GM23338 (cell line): ENCODE data around the gene L3MBTL2. TPM values are rescaled to one million over a fixed set of nuclear protein-coding genes. Genes with fewer than 3 reads are reported as not detected.
A peak's percentile ranks its signal among the peaks of the same experiment; 100 is the strongest.

Source experiments
- ATAC-seq: fragments of 200-7000 bp; cut with Tn5 transposase; 3 replicates; pipeline ENCODE4 v1.9.1; 2020
- DNase-seq: peaks from one replicate; pipeline ENCODE4 v3.0.0-alpha.2; 2015; ENCODE audit warnings: low spot score
- H2AFZ ChIP-seq: fragments of 200-600 bp; sonication (generic); 2 replicates; pipeline ENCODE4 v1.8.0; 2016; ENCODE audit warnings: antibody characterized with exemption, mild to moderate bottlenecking, moderate library complexity
- H3F3A ChIP-seq: fragments of 200-600 bp; sonication (generic); replicated peaks from 2 replicates; pipeline ENCODE4 v1.8.0; 2017; ENCODE audit warnings: antibody characterized with exemption, mixed run types, low read depth
- H3K27ac ChIP-seq: fragments of 200-600 bp; sonication (generic); 2 replicates; pipeline ENCODE4 v1.6.1; 2016; ENCODE audit warnings: low read depth
- H3K27me3 ChIP-seq: fragments of 200-600 bp; sonication (generic); 2 replicates; pipeline ENCODE4 v1.8.0; 2016; ENCODE audit warnings: mild to moderate bottlenecking, mixed run types, moderate library complexity; ENCODE audit not compliant: insufficient read depth
- H3K36me3 ChIP-seq: fragments of 200-600 bp; sonication (generic); 2 replicates; pipeline ENCODE4 v1.8.0; 2016; ENCODE audit warnings: mild to moderate bottlenecking; ENCODE audit not compliant: insufficient read depth
- H3K4me1 ChIP-seq: fragments of 200-600 bp; sonication (generic); 2 replicates; pipeline ENCODE4 v1.8.0; 2016; ENCODE audit warnings: mild to moderate bottlenecking, moderate library complexity; ENCODE audit not compliant: insufficient read depth
- H3K4me2 ChIP-seq: fragments of 200-600 bp; sonication (generic); 2 replicates; pipeline ENCODE4 v1.7.1; 2017; ENCODE audit warnings: mixed run types
- H3K4me3 ChIP-seq: fragments of 200-600 bp; sonication (generic); 2 replicates; pipeline ENCODE4 v1.6.1; 2016; ENCODE audit warnings: mixed run types
- H3K79me2 ChIP-seq: fragments of 200-600 bp; sonication (generic); replicated peaks from 2 replicates; pipeline ENCODE4 v1.8.0; 2017; ENCODE audit warnings: mild to moderate bottlenecking; ENCODE audit not compliant: insufficient read depth
- H3K9me2 ChIP-seq: fragments of 200-600 bp; sonication (generic); 2 replicates; pipeline ENCODE4 v1.8.0; 2017; ENCODE audit not compliant: insufficient read depth
- H4K20me1 ChIP-seq: fragments of 200-600 bp; sonication (generic); replicated peaks from 2 replicates; pipeline ENCODE4 v1.8.0; 2017; ENCODE audit warnings: mild to moderate bottlenecking; ENCODE audit not compliant: insufficient read depth
- H3K27ac Mint-ChIP-seq: 2 replicates; pipeline ENCODE4 v1.8.0; 2020; ENCODE audit warnings: inconsistent platforms, mild to moderate bottlenecking, moderate library complexity, mixed read lengths
- H3K27me3 Mint-ChIP-seq: 3 replicates; pipeline ENCODE4 v1.8.0; 2022; ENCODE audit warnings: low read depth, mild to moderate bottlenecking, moderate library complexity, mixed read lengths, inconsistent platforms; ENCODE audit not compliant: insufficient read depth, poor library complexity
- H3K36me3 Mint-ChIP-seq: 3 replicates; pipeline ENCODE4 v1.8.0; 2021; ENCODE audit warnings: low read depth, mild to moderate bottlenecking, inconsistent platforms, moderate library complexity, mixed read lengths
- H3K4me1 Mint-ChIP-seq: 3 replicates; pipeline ENCODE4 v1.8.0; 2020; ENCODE audit warnings: mild to moderate bottlenecking, inconsistent platforms, mixed read lengths
- H3K4me3 Mint-ChIP-seq: 3 replicates; pipeline ENCODE4 v1.8.0; 2021; ENCODE audit warnings: moderate library complexity, mild to moderate bottlenecking, inconsistent platforms, mixed read lengths
- H3K9me3 Mint-ChIP-seq: 3 replicates; pipeline ENCODE4 v1.8.0; 2020; ENCODE audit warnings: moderate library complexity, mild to moderate bottlenecking, inconsistent platforms, mixed read lengths
- CTCF ChIP-seq, 2 experiments: fragments of 200-600 bp in 1 of 2; sonication (generic) in 1 of 2; conservative IDR thresholded peaks; 2 replicates each; pipeline versions ENCODE4 v1.5.1 to v1.6.1; 2016 to 2017; ENCODE audit warnings: antibody characterized with exemption in 2 of 2, low read depth in 2 of 2, mild to moderate bottlenecking in 2 of 2, moderate library complexity in 1 of 2
- ETS1 ChIP-seq: IDR thresholded peaks from 2 replicates; pipeline ENCODE4 v1.6.1; 2016; ENCODE audit warnings: antibody characterized with exemption
- EZH2 ChIP-seq: fragments of 200-600 bp; sonication (generic); IDR thresholded peaks from one replicate; pipeline ENCODE4 v1.8.0; 2017; ENCODE audit warnings: antibody characterized with exemption, mild to moderate bottlenecking, low read depth; ENCODE audit not compliant: unreplicated experiment
- JUNB ChIP-seq: IDR thresholded peaks from one replicate; pipeline ENCODE4 v1.6.1; 2016; ENCODE audit warnings: antibody characterized with exemption; ENCODE audit not compliant: unreplicated experiment
- STAT1 ChIP-seq: IDR thresholded peaks from one replicate; pipeline ENCODE4 v1.6.1; 2016; ENCODE audit warnings: antibody characterized with exemption; ENCODE audit not compliant: unreplicated experiment
- ZNF462 ChIP-seq: fragments of 250-450 bp; sonication (Bioruptor Pico); IDR thresholded peaks from 2 replicates; pipeline ENCODE4 v1.5.0; 2020; ENCODE audit warnings: mild to moderate bottlenecking, moderate library complexity
- polyA plus RNA-seq: library from polyadenylated mRNA; unstranded; fragments of >200 nt; fragmentation: Nextera tagmentation; extraction: Ambion mirVana; gene quantifications from 2 replicates; pipeline ENCODE4 v1.2.1, GENCODE V29; 2016
- total RNA-seq: library from RNA; depleted of rRNA; stranded (reverse); fragments of >200 nt; shearing (Covaris generic); gene quantifications from 2 replicates; pipeline ENCODE4 v1.2.3, GENCODE V29; 2014

Gene L3MBTL2
- total and polyA plus RNA-seq, 2 experiments from 2014 or later, result 13.9 to 27.1 TPM

- TF ChIP-seq ZNF462 (CRISPR knock-in tag) (no peak), EZH2 (no peak), JUNB (no peak)
Measured at GRCh38 chr22:41239443-41240128, 34.5 kb downstream of the L3MBTL2 start (continued).

- Mint-ChIP-seq H3K27ac (no peak within 1 kb of the TSS), H3K27me3 (peaks cover 20% of the 10 kb centered on the region), H3K4me1 (peaks cover 13% of the 10 kb centered on the region), H3K9me3 (no peaks in the 10 kb centered on the region), H3K36me3 (peaks cover 15% of the 10 kb centered on the region; the same call in 1 of the 3 replicates), H3K4me3 (no peak within 1 kb of the TSS)
- H3F3A ChIP-seq, result peaks cover 33% of the 10 kb centered on the region
- H3K4me3 ChIP-seq, result no peak within 1 kb of the TSS
- DNase-seq (peak; percentile 43), ATAC-seq (no peak; the same call in 2 of the 3 replicates)
- H3K27ac ChIP-seq, result no peak within 1 kb of the TSS
- no peaks in the 10 kb centered on the region for H3K79me2 ChIP-seq
- peaks cover 8% of the 10 kb centered on the region for H3K4me1 ChIP-seq
- no peak within 1 kb of the TSS for H3K4me2 ChIP-seq
- H2AFZ ChIP-seq, result no peak within 1 kb of the TSS
- no peaks in the 10 kb centered on the region for H3K9me2 ChIP-seq
- no peaks in the 10 kb centered on the region; the same call in 1 of the 2 replicates for H4K20me1 ChIP-seq
- no peaks in the 10 kb centered on the region; the same call in 1 of the 2 replicates for H3K36me3 ChIP-seq
- no peaks in the 10 kb centered on the region for H3K27me3 ChIP-seq
- TF ChIP-seq STAT1 (no peak), EZH2 (no peak), CTCF (conservative IDR thresholded peaks at IDR 0.05; ENCODE audit: low read depth in 2 of 2) (no peak), ETS1 (no peak), JUNB (no peak)
Measured at GRCh38 chr22:41240377-41241132, 35.4 kb downstream of the L3MBTL2 start, which contains the start of gene CHADL. Gene CHADL (minus strand): TSS chr22:41240931. CDS start chr22:41240881, 50 bp downstream.
